HG02642 (cell line): ENCODE data around the gene TIMM13.
"Not testable (repeated sequence)": the region's sequence is repeated elsewhere in the genome, so short reads cannot be mapped to it uniquely, and the experiment has no call there.

Experiments
- ATAC-seq: cut with Tn5 transposase; IDR thresholded peaks from one replicate; pipeline ENCODE4 v1.9.1; 2021; ENCODE audit warnings: mild to moderate bottlenecking; ENCODE audit not compliant: unreplicated experiment, poor library complexity

Gene TIMM13

DNA sequence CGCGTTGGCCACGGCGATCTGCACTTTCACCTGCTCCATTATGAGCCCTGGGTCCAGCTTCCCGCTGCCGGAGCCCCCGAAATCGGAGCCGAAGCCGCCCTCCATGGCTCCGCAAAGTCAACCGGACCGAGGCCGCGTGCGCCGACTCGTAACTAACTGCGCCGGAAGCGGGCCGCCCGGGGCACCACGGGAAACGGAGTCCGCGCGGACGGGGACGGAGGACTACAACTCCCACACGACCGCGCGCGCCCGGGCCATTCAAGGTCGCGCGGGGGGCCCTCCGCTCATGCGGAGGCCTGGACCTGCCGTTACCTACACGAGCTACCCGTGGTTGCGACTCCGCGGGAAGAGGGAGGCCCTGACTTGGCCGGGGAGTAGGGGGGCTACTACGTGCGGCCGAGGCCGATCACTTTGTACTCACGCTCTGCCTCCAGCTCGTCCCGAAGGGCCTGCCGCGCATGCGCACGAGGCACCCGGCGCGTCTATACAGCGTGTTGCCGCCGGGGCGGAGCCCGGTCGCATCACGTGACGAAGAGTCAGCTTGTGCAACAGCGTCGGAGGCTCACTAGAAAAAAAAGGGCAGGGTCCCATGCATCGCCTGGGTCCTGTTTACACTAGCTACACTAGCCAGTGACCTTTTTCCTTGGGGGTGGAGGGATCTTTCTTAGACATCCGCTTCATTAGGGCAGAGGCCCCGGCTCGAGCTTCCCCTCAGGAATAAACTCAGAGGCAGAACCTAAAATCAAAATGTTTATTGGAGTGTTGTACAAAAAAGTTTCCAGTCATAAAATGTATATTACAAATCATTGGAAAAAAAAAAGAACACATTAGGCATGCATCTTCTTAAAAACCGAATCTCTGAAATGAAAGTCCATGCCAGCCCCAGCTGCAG, at the start of gene TIMM13:
TSS of gene TIMM13 (minus strand) at position 158 of the 892 bp plus-strand sequence. CDS start at position 105, 53 bp downstream.
- peak; percentile 79 for ATAC-seq

DNA sequence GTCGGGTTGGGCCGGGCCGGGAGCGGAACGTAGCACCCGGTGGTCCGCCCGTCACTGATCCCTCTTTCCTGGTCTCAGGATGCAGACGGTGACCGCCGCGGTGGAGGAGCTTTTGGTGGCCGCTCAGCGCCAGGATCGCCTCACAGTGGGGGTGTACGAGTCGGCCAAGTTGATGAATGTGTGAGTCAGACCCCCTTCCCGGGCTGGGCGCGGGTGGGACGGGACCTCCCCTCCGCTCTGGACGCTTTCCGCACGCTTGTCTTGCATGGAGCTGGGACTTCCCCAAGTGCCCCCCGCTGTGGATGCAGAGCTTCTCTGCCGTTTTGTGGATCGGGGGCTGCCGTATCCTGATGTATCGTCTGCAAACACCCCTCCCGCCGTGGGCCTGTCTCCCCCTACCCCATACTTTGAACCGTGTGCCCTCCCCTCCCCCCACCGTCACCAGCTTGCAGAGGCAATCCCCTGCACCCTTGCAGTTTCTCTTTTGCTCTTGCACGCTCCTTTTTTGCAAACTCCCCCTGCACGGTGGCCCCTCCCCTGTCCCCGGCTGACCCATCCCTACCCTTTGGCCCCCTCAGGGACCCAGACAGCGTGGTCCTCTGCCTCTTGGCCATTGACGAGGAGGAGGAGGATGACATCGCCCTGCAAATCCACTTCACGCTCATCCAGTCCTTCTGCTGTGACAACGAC, 49.2 kb upstream of the TIMM13 start:
- no peak for ATAC-seq

DNA sequence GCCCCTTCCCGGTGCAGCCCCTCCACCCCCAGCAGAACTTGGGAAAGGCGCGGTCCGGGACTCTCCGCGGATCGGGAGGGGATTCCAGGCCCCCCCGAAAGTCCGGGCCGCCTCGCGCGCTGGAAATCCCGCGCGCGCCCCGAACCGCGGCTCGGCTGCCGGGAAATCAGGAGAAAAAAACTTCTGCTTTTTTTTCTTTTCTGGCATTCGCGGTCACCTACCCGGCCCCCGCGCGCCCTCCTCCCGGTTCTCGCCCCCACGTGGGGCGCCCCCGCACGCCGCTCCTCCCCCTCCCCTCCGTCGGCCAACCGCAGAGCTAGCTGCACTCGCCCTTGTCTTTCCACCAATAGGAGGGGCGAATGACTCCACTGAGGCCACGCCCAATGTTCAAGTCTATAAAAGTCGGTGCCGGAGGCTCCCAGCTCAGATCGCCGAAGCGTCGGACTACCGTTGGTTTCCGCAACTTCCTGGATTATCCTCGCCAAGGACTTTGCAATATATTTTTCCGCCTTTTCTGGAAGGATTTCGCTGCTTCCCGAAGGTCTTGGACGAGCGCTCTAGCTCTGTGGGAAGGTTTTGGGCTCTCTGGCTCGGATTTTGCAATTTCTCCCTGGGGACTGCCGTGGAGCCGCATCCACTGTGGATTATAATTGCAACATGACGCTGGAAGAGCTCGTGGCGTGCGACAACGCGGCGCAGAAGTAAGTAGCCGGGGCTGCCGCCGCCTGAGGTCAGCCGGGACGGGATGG, 48.5 kb upstream of the TIMM13 start, which contains the start of gene GADD45B:
TSS of gene GADD45B (plus strand) at position 426 of the 749 bp plus-strand sequence. CDS start at position 658, 232 bp downstream.
- ATAC-seq: peak; percentile 56

DNA sequence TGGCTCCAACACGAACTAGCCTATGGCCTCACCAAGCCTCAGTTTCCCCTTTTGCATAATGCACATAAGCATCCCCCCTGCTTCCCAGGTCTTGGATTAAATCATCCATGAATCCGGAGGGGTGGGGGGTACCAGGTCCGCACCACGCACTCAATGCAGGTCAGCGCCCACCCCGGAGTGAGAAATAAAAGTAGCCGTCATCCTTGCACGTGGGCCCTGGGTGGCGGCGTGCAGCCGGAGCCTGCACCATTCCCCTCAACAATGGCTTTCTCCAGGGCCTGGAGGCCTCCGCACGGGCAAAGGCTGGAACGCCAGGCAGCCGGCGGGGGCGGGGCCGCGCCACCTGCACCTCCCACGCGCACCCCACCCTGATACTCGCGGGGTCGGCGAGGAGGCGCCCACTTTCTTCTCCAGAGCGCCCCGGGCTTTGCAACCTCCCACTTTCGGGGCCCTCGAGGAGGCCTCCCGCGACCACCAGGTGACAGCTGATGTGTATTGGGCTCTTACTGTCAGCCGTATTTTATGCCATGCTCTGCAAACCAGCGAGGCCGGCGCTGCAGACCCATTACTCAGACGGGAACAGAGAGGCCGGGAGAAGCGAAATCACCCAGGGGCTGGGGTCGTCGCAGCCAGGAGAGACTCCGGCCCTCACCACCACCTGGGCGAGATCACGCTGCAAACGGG, 47.8 kb upstream of the TIMM13 start:
- peak; percentile 8 for ATAC-seq

DNA sequence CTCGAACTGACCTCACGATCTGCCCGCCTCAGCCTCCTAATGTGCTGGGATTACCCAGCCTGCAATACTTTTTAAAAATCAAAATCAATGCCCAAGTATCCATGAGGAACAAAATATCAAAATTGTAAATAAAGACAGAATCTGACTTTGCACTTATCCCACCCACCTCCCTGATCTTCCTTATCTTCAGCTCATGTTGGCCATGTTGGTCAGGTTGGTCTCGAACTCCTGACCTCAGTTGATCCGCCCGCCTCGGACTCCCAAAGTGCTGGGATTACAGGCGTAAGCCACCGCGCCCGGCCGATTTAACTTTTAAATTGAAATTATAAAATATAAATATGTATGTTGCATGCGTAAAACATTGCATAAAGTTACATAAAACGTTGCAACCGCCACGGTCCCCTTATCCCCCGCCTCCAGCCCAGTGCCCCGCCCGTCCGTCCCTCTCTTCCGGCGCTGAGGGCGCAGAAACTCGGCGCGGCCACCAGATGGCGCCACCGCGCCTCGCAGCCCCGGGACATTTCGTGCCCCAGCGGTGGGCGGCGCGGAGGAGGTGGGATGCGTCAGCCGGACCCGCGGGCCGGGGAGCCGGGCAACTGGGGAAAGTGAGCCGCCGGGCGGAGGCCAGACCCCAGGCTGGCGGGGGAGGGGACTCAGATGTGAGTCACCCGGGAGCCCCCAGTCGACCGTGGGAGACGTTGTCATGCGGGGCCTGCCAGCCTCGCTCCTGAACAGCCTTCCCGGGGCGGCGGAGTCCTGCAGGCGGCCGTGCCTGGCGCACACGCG, 47.0 kb upstream of the TIMM13 start:
- peak; percentile 32 for ATAC-seq

DNA sequence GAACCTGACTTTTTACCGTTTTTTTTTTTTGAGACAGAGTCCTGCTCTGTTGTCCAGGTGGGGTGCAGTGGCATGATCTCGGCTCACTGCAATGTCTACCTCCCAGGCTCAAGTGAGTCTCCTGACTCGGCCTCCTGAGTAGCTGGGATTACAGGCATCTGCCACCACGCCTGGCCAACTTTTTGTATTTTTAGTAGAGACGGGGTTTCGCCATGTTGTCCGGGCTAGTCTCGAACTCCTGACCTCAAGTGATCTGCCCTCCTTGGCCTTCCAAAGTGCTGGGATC, 42.5 kb upstream of the TIMM13 start:
- ATAC-seq: not testable (repeated sequence)

DNA sequence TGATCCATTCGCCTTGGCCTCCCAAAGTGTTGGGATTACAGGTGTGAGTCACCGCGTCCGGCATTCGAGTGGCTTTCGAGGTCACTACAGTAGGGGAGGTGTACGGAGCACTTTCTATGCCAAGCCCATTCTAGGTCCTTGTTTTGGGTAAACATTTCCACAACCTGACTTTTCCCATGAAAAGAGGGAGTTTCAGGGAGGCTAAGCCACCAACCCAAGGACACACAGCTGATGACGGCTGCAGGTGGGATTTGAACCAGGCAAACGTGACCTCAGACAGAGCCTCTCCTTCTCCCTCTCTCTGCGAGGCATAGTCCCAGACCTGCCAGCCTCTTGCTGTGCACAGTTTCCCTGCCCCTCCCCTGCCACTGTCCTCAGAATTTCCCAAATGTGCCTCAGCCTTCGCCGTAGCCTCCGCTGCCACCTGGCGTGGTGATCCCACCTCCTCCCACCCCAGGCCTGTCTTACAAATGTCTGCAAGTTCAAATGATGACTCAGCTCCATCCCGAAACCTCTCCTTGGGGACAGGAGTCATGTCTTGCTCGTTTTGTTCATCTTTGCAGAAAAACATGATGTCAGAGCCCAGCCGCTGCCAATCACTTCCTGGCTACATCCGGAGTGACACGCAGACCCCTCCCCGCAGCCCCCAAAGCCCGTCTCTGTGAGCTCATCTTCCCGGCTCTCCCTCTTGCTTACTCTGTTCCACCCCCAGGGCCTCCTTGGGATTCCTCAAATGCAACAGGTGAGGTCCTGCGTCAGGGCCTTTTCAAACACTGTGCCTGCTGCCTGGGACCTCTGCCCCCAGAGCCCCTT, 41.9 kb upstream of the TIMM13 start:
- ATAC-seq: no peak

DNA sequence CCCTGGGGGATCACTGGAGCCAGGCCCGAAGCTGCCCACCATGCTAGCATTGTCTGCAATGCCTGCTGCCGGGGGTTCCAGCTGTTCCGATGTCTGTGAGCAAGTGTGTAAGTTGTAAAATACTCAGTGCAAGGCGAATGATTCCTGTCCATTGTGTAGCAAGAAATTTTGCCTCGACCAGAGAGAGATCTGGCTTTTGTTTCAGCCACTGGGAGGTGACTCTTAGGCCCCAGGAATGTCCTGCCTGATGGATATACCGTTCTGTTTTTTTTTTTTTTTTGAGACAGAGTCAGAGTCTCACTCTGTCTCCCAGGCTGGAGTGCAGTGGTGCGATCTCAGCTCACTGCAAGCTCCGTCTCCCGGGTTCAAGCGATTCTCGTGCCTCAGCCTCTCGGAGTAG, 41.2 kb upstream of the TIMM13 start:
- no peak for ATAC-seq

DNA sequence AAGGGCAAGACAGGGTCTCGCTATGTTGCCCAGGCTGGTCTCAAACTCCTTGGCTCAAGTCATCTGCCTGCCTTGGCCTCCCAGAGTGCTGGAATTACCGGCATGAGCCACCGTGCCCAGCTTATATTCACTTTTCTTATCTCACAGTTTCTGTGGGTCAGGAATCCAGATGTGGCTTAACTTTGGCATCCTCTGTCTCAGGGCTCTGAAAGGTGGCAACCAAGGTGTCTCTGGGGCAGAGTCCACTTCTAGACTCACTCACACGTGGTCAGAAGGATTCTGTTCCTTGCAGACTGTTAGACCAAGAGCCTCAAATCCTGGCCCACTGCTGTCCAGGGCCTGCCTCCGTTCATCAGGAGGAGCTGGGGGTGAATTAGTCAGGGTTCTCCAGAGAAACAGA, 37.0 kb upstream of the TIMM13 start:
- ATAC-seq: no peak

DNA sequence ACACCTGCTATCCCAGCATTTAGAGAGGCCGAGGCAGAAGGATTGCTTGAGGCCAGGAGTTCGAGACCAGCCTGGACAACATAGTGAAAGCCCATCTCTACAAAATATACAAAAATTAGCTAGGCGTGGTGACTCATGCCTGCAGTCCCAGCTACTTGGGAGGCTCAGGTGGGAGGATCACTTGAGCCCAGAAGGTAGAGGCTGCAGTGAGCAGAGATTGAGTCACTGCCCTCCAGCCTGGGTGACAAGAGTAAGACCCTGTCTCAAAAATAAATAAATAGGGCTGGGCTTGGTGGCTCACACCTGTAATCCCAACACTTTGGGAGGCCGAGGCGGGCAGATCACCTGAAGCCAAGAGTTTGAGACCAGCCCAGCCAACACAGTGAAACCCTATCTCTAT, 36.3 kb upstream of the TIMM13 start:
- not testable (repeated sequence) for ATAC-seq

DNA sequence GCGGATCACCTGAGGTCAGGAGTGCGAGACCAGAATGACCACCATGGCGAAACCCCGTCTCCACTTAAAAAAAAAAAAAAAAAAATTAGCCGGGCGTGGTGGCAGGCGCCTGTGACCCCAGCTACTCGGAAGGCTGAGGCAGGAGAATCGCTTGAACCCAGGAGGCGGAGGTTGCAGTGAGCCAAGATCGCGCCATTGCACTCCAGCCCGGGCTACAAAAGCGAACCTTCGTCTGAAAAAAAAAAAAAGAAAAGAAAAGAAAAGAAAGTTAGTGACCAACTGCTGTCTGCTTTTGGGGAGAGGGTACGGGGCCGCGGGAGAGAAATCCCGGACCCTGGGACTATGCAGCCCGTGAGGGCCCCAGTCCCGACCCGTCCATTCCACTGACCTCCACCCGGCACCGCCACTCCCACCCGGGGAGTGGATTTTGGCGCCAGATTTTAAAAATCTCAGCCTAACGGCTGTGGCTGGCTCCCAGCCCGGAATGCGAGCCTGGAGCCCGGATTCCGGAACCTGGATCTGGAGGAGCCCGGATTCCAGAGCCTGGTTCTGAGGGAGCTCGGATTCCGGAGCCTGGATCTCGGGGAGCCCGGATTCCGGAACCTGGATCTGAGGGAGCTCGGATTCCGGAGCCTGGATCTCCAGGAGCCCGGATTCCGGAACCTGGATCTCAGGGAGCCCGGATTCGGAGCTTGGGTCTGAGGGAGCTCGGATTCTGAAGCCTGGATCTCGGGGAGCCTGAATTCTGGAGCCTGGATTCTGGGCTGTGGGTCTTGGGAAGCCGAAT, 35.4 kb upstream of the TIMM13 start:
- no peak for ATAC-seq

DNA sequence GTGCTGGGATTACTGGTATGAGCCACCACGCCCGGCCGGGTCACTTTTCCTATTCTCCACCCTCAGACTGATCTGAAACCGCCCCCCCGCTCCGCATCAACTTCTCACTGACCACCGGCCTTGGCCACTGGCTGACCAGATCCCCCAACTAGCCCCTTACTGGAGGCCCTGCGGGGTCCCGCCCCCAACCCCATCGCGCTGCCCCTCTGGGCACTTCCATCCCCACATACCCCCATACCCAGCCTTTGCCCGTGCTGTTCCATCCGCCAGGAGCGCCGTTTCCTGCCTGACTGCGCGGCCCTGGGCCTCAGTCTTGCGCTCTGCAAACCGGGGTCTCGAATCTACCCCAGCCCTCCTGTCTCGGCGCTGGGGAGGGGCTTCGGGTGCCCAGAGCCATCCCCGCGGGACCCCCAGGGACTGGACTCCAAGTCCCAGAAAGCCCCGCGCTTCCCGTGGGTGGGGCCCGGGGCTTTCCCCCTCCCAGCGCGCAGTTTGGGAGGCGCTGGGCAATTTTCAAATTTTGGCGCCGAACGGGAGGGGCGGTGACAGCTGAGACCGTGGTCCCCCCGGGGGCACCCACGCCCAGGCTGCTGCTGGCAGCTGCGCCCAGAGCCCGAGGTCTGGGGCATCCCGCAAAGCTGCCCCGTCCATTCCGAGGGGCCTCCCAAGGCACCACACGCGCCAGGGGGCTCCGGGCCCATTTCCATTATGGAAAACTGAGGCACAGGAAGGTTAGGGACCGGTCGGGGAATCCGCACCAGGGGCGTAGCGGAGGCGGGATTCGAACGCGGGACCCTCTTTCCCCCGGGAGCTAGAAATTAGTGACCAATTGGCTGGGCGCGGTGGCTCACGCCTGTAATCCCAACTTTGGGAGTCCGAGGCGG, 34.6 kb upstream of the TIMM13 start:
- peak; percentile 66 for ATAC-seq

DNA sequence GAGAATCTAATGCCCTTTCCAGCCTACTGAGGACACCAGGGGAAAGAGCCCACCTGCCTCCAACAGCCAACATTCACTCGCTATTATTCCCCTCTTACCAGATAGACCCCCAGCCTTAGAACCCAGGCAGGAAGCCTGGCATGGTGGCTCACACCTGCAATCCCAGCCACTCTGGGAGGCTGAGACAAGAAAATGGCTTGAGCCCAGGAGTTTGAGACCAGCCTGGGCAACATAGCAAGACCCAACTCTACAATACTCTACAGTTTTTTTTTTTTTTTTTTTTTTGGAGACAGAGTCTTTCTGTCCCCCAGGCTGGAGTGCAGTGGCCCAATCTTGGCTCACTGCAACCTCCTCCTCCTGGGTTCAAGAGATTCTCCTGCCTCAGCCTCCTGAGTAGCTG, 32.9 kb upstream of the TIMM13 start:
- no peak for ATAC-seq

DNA sequence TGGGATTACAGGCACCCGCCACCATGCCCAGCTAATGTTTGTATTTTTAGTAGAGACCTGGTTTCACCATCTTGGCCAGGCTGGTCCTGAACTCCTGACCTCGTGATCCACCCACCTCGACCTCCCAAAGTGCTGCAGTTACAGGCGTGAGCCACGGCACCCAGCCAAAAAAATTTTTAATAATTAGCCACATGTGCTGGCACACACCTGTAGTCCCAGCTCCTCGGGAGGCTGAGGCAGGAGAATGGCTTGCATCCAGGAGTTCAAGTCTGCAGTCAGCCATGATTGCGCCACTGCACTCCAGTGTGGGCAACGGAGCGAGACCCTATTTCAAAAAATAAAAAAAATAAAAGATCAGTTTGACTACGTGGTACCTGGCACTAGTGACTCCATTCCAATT, 31.4 kb upstream of the TIMM13 start:
- ATAC-seq: not testable (repeated sequence)

DNA sequence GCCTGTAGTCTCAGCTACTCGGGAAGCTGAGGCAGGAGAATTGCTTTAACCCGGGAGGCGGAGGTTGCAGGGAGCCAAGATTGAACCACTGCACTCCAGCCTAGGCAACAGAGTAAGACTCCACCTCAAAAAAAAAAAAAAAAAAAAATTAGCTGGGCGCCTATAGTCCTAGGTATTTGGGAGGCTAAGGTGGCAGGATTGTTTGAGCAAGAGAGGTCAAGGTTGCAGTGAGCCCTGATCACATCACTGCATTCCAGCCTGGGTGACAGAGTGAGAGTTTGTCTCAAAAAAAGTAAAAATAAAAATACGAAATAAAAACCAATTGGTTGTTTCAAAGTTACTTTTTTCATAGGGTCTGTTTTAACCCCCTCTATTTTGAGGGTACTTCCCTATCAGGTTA, 30.7 kb upstream of the TIMM13 start:
- ATAC-seq: no peak

DNA sequence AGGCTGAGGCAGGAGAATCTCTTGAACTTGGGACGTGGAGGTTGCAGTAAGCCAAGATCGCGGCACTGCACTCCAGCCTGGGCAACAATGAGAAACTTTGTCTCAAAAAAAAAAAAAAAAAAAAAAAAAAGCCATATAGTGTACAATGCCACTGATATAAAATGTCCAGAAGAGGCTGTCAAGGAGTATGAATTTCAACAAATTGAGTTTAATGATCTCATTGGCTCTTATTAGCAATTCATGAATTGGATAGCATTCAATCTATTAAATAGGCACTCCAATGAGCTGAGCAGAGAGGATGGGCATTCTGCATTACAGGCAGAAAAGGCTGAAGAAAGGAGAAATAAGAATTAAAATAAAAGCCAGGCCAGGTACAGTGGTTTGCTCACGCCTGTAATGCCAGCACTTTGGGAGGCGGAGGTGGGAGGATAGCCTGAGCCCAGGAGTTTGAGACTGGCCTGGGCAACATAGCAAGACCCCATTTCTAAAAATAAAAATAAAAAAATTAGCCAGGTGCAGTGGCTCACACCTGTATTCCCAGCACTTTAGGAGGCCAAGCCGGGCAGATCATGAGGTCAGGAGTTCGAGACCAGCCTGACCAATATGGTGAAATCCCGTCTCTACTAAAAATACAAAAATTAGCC, 30.1 kb upstream of the TIMM13 start:
- ATAC-seq: no peak
